HG02885 (cell line): ENCODE data around the gene RHBDL3.

ENCODE experiments used
- ATAC-seq: cut with Tn5 transposase; IDR thresholded peaks from one replicate; pipeline ENCODE4 v1.9.1; 2021; ENCODE audit warnings: mild to moderate bottlenecking; ENCODE audit not compliant: unreplicated experiment, poor library complexity

RHBDL3 gene

DNA sequence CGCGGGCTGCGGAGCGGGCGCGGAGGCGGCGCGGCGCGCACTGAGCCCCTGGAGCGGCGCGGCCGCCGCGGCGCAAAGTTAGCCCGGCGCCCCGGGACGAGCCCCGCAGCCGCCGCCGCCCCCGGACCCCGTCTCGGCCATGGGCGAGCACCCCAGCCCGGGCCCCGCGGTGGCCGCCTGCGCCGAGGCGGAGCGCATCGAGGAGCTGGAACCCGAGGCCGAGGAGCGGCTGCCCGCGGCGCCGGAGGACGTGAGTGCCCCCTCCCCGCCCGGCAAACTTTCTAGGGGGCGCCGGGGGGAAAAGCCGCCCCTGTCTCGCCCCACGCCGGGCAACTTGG lies 388 bp downstream of the RHBDL3 start:
- ATAC-seq: no peak

DNA sequence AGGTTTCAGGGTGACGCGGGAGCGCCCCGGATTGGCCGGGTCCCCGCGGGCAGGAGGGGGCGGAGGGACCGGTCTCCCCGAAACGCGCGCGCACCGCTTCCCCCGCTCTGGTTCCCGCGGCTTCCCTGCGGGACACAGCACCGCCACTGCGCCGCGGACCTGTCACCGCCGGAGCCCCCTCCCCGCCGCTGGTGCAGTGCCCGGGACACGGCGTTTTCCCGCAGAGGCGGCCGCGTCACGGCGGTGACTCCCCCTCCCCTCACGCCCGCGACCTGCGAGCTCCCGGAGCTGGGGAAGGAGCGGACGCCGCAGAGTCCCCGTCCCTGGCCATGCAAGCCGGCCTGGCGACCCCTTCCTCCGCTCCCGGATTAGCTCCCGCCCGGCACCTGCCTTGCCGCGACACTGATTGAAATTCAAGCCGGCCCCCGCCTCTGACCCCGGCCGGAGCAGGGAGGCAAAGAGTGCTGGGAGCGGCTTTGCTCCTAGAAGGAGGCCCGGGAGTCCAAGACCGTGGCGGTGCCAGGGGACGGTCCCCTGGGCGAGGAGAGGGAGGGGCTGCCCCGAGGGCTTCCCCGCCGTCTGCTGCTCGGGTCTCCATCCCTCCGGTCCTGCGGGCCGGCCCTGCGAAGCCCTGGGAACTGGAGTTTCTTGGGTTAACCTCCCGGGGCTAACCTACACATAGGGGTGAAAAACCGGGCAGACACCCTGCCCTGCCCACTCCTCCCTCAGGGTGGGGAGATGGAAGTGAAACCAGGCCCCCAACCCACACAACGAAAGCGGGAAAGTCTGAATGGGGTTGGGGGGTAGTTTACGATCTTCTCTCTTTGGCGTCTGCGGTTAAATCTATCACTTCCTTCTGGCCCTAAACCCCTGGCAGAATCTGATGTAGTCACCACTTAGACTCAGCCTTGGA lies 1.0 kb downstream of the RHBDL3 start:
- ATAC-seq: no peak

DNA sequence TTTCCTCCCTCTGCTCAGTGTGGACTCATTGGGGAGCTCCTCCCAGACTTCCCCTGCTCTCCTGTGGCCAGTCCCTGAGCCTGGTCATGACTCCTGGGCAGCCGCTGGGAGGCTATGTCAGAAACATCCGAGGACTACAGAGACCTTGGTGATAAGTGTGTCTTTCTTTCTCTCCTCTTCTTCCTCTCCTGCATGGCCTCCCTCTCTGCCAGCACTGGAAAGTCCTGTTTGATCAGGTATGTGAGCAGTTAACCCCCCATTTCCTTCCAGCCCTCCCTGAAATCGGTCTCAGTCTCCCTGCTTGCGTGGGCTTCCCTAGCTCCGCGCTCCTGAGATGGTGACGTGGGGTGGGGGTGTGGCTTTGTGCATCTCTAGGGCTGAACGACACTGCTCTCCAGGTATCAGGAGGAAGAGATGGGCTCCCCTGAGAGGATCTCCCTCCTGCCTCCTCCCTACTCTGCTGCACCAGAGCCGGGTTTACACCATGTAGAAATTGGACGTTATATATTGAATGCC lies 2.1 kb downstream of the RHBDL3 start:
- ATAC-seq: no peak

DNA sequence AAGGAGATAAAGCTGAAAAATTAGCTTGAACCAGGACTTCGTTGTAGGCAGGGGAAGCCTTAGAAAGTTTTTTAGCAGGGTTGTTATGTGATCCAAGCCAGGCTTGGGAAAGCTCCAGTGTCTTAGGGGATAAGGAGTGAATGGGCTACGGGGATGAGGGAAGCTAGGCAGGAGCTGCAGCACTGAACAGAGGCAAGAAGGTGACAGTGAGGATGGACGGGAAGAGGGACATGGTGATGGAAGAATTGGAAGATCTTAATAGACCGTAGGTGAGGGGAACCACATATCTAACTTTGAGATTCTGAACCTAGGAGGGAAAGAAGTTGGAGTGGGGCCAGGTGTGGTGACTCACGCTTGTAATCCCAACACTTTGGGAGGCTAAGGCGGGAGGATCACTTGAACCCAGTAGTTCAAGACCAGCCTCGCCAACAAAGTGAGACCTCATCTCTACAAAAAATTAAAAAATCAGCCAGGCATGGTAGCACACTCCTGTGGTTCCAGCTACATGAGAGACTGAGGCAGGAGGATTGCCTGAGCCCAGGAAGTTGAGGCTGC lies 3.2 kb downstream of the RHBDL3 start:
- ATAC-seq: no peak

DNA sequence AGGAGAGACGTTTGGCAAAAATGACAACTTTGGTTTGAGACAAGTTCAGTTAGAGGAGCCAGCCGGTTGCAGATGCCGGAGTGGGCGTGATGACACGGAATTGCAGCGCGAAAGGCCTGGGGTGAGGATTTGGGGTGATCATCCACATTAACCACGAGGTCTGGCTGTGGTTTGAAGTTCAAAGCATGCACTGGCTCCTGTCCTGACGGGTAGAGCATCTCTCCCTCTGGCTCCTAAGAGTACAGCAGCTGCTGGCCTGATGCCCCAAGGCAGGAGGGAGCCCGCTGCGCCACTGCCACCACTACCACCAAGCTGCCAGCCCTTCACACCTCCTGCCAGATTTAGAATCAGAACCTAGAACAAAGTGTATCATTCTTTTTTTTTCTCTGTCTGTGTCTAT lies 3.7 kb downstream of the RHBDL3 start:
- ATAC-seq: no peak

DNA sequence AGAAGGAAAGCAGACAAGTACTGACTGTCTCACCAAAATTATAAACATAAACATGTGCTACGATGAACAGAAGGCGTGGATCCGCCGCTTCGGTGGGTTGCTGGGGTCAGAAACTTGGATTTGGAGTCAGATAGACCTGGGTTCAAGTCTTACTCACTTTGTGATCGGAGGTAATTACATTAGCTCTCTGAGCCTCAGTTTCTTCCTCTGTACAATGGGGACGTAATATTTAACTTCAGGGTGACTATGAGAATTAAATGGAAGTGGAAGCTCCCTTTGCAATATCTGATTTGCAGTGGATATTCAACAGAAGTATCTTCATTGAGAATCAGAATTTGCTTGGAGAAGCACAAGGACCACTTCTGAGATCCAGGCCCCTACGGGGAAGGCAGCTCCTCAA lies 6.2 kb downstream of the RHBDL3 start:
- ATAC-seq: no peak

DNA sequence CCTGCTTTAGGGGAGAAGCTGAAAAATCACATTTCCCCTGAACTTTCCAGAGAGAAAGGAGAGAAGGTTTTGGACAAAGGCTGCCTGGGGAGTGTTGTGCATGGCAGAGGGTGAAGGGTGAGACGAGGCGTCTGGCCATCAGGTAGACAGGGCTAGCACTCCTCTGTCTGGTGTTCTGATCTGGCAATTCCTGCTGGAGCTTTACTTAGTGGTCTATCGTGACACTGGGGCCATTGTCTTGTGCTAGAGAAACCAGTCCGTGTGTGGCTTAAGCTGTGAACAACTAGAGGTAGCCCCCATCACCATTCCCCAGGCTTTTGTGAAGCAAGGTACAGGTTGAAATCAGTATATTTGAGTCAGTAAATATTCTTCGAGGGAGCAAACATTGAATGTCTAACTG lies 8.5 kb downstream of the RHBDL3 start:
- ATAC-seq: no peak

DNA sequence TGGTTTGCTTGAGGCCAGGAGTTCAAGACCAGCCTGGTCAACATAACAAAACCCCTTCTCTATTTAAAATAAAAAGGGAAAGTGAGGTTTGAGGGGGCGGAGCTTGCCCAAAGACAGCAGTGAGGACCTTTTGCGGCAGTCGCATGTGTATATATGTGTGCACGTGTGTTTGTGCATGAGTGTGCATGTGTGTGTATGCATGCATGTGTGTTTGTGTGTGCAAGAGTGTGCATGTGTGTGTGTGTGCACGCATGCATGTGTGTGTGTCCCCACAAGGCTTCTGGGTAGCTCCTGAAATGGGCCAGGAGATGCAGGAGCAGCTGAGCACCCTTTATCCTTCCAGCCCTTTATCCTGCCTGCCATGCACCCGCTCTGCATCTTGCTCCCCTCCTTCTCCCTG lies 9.0 kb downstream of the RHBDL3 start:
- ATAC-seq: no peak

DNA sequence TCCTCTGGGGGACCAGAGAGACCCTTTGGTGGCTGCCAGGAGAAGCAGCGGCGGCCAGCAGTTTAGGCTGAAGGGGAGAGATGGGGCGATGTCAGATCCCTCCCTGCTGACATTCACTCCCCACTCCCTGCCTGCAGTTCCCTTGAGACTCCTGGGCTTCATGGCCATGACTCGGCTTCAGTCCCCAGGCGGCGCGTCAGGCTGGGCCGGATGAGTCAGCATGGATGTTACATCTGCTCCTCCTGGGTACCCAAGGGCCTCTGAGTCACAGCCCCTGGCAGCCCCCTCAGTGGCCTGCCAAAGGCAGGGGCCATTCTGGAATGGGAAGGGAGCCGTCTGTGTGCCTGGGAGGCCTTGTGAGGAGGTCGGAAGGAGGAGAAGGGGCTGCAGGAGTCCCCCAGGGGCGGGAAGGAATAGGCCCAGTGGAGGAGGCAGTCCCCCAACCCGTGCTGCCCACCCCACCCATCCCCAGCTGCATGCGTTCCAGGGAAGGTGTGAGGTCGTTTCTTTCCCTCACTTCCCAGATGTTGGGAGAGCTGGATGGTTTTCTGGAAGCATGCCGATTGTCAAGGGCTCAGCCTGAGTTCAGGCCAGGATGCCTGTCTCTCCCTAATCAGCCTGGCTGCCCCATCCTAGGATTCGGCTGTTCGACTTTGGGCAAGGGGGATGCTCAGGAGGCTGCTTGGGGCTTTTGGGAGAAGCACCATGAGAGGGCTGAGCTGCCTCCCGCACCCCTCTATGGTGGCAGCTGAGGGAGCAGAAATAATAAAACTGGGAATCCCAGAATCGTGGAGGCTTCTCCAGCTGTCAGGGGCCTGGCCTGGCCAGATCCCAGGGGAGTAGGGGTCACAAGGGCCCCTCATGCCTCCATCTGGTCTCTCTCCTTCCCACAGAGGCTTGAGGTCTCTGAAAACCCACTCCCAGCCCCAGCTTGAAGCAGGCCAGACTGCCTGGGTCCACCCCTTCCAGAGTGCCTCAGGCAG lies 9.7 kb downstream of the RHBDL3 start:
- no peak for ATAC-seq

DNA sequence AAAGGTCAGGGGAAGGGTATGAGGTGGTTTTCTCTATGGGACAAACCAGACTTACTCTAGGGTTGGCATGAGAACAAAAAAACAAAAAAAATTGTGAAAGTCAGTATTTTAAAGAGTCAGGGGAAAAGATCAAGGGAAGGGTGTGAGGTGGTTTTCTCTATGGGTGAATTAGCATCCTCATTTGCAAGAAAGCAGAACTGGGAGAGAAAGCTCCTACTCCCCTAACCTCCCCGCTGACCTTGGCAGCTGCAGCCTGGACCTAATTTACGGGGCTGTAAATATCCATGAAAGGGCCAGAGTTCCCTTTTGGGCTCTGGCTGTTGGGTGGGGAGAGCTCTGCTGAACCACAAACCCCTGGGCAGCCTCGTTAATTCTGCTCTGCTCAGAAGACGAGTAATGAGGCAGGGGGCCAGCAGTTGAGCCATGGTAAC lies 10.6 kb downstream of the RHBDL3 start:
- no peak for ATAC-seq

DNA sequence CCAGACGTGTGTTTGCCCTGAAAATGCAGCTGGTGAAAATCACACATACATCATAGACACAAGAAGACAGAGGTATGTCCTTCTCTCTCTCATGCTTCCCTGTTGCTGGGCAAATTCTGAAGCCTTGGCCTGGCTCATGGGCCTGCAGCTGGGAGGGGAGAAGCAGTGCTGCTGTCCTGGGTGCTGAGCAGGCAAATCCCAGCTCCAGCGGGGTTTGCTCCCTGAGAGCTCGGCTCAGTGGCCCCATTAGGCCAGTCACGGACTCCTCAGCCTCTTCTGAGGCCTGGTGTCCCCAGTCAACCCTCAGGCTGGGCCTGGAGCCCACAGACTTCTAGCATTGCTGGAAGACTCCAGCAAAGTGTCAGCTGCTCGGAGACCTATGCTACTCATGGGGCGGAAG lies 11.7 kb downstream of the RHBDL3 start:
- ATAC-seq: no peak

DNA sequence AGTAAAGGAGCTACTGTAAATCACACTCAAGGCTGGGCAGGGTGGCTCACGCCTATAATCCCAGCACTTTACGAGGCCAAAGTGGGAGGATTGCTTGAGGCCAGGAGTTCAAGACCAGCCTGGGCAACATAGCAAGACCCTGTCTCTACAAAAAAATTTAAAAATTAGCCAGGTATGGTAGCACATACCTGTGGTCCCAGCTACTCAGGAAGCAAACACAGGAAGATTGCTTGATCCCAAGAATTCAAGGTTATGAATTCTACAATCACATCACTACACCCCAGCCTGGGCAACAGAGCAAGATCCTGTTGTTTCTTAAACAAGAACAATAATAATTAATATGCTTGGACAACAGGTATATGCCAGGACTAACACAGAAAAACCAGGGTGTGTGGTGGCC lies 13.2 kb downstream of the RHBDL3 start:
- no peak for ATAC-seq

DNA sequence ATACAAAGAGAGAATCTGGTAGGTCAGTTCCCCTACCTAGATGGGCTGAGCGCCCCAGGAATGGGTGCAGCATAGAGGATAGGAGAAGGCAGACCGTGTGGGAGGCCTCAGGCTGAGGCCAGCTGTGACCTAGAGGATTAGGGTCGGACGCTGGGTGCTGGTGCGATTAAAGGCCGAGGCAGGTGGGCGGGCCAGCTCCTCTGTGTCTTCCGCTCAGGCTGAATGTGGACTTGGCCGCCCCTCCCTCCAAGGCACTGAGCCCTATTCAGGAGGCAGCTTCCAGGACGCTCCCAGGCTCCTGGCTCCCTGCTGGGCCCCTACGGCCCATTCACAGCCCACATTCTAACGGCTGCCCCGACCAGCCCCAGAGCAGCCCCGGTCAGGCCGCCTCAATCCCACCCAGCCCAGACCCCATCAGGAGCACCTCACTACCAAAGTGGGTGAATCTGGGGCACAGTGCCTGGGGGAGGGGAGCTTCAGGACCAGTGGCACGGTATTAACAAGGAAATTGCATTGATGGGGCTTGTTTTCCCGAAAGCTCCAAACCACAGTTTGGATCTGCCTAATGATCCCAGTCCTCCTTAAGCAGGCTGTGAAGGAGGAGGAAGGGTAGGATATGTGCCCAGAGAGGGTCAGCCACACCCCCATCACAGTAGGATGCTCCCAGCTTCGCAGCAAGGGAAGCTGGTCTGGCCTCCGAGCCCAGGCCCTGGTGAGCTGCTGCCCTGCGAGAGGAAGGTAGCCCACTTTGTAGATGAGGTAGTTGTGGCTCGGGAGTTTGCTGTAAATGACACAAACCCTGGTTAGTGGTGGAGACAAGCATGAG lies 14.5 kb downstream of the RHBDL3 start:
- no peak for ATAC-seq

DNA sequence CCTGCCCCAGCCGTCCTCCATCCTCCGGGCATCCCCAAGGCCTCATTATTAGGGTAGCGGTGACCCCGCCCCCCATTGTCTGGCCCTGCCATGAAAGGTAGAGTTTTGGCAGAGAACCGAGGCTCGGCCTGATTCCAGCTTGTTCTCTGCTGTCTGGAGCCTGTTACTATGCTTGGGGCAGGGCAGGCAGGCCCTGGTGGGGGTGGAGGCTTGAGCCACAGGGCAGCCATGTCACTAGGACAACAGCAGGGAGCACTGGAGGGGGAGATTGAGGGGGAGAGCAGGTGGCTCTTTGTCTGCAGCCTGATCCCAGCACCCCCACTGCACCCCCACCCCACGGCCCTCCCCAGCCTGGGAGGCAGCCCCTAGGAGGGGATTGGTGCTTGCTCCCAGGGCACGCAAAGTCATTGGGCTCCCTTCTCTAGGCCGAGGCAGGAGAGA lies 15.4 kb downstream of the RHBDL3 start:
- ATAC-seq: no peak

DNA sequence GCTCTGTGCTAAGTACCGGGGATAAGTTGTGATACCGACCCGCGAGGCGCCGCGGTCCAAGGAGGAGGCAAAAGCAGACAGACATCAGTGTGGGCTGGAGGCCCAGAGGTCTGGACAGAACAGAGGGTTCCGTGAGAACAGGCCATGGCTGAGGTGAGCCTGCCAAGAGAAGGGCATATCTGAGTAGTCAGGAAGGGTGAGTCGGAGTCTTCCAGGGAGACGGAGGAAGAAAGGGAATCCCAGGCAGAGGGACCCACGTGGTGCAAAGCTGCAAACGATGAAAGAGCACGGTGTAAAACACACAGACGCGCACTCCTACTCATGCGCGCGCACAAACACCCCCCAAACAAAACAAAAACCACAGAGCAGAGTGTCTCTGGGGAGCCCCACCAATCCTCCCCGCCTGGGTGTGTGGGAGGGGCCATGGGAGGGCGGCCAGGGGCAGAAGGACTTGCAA lies 18.1 kb downstream of the RHBDL3 start:
- no peak for ATAC-seq

DNA sequence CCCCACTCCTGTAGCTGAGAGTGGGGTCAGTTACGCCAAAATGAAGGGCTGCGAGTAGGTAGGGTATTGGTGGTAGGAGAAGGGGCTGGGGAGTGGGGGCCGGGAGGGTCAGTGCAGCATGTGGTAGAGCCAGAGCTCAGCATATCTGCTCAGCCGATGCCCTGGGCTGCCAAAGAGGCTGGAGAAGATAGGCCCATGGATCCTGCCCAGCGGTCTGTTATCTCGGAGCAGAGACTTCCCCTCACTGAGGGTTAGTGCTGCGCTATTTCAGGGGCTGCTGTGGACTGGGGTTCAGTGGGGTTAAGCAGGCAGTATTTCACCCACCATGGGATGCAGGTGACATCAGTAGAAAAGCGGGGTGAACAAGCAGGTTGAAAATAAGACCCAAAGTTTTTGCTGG lies 19.7 kb downstream of the RHBDL3 start:
- no peak for ATAC-seq

DNA sequence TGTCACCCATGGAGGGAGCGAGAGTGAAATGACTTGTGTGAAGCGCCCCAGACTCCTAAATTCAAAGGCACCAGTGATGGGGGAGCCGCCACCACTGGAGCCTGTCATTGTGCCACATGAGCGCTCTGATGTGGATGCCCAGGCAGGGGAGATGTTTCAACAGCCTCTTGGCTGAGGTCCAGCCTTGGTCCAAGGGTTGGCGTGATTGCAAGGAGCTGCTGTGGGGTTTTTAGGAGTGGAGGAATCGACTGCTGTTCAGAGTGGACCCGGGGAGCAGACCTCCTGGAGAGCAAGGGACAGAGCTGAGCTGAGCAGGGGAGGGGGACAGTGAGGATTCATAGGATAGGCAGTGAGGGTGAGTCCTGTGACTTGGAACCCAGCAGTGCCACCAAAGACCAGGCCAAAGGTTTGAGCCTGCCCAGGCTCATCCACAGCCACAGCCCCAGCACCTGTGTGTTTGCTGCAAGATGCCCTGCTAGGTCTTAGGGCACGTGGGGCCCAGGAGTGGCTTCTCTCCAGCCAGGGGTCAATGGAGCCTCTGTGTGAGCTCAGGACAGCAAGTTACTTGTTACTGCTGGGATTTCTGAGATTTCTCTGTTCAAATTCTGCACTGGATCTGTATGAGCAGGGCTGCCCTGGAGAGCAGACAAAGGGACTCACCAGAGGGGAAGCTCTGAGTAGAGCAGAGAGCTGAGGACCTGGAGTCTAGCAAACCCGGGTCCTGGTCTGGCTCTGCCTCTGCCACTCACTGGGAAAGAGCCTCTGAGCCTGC lies 20.3 kb downstream of the RHBDL3 start:
- ATAC-seq: no peak

DNA sequence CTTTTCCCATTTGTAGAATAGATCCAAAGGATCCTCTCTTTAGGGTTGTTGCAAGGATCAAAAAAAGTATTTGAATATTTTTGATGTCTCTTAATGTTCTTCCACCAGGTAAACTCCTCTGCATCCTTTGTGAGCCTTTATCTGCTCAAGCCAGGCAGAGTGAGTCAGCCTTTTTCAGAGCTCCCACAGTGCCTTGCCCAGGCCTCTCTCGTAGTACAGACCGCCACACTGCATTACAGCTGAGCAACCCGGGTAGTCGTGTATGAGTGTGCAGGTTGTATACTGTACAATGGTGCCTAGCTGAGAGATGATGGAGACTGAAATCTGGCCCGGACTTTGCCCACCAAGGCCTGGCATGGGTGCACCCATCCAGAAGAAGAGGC lies 20.9 kb downstream of the RHBDL3 start:
- no peak for ATAC-seq
